Ramos (cell line): ENCODE data around the gene ELOVL5.
"Not testable (repeated sequence)": the region's sequence is repeated elsewhere in the genome, so short reads cannot be mapped to it uniquely, and the experiment has no call there.

Source experiments
- in situ Hi-C: fragments of 300-500 bp; cut with MboI; formaldehyde crosslinking; loops from one replicate; pipeline ENCODE4 v1.14.3; 2022; ENCODE audit warnings: low sequenced_read_pairs; ENCODE audit not compliant: unreplicated experiment

The ELOVL5 gene

DNA sequence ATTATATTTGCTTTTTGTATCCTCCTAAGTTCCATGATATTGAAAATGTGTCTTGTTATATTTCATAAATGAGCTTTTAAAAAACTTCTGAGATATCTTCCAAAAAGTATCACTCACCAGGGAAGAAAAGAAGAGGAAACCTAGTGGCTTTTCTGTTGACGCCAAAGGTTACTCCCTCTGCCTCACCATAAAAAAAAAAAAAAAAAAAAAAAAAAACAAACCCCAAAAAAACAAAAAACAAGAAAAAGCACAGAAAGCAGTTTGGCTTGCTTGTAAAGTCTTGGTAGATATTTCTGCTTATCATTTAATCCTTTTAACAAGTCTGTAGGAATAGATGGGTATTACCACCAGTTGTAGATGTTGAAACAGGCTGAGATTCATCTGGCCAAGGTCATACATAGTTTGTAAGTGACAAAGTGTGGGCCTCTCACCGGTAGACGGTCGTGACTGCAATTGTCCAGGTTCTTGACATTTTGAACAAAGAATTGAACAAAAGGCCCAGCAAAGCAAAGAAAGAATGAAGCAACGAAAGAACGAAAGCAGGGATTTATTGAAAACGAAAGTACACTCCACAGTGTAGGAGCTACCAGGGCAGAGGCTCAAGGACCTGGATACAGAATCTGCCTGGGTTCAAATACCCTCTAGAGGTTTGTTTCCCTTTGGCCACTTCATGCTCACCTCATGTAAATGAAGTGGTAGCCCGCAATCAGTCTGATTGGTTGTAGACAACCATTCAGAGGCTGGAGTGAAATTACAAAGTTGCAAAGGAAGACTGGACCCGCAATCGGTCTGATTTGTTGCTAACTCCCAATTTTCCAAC is 11.6 kb upstream of the ELOVL5 start:
- in situ Hi-C loops: no loop called here

- in situ Hi-C loops: no loop called here
Measured at GRCh38 chr6:53359843-53360092, 11.0 kb upstream of the ELOVL5 start.

- in situ Hi-C loops: no loop called here
Measured at GRCh38 chr6:53359095-53359842, 10.5 kb upstream of the ELOVL5 start.

GRCh38 chr6:53358440-53359094 is 9.8 kb upstream of the ELOVL5 start:
- in situ Hi-C loops: no loop called here

GRCh38 chr6:53357576-53358360 is 9.0 kb upstream of the ELOVL5 start:
- in situ Hi-C loops: no loop called here

DNA sequence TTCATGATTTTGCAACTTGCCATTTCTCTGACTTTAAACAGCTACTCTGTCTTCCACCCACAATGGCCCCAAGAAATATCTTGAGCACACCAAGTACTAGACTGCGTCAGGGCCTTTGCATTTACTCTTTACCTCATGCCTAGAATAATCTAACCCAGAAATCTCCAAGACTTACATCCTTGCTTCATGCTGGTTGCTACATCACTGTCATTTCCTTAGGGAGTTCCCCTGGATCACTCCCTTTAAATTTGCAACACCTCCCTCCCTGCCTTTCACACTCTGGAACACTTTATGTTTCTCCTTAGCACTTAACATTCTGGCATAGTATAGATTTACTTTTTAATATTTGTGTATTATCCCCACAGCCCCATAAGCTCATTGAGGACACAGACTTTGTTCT is 4.9 kb upstream of the ELOVL5 start:
- in situ Hi-C loops: no loop called here

DNA sequence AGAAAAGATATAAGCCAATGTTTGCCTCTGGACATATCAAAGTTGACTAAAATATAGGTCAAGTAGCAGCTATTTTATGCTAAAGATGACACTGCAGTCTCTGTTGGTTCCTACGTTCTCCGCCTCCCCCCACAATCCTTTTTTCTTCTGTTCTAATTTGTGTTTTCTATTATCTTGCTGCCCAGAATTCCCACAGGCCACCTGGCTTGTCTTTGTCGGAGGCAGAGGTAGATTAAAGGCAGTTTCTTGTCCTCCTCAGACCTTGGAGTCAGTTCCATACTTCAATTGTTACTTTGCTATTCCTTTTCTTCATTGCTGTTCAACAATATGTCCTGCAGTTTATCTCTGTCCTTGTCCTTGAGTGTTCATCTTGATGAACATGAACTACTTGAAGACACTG is 3.6 kb upstream of the ELOVL5 start:
- in situ Hi-C loops: no loop called here

GRCh38 chr6:53349209-53349693 is 501 bp upstream of the ELOVL5 start:
- in situ Hi-C loops: no loop called here

- in situ Hi-C loops: no loop called here
Measured at GRCh38 chr6:53347921-53348370, 804 bp downstream of the ELOVL5 start.

DNA sequence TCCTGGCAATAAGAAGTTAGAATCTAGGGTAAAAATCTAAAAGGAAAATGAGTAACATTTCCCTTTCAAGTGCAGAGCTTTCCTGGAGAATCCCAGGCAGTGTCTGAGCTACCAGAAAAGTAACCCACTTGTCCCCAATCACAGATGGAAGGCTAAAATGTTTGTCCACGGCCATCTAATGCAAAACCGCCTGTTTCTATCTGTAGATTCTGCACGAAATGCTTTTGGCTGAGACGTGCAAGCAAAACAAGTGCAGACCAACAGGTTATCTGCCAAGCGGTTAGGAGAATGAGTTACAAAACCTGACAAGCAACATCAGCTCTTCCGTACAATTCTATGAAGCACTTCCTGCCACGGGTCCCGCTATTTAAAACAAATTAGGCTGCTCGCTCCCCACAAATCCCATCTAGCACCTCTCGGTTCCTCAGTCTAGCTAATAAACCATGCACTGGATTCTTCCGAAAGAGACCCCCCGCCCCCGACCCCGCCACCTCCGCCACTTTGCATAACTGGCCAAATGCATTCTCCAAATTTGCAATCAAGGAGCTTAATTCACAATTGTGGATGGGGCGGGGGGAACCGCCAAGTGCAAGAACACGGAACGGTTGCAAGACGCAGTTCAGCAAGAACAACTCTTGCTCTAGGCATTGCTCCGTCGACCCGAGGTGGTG is 1.4 kb downstream of the ELOVL5 start:
- in situ Hi-C loops: no loop called here

DNA sequence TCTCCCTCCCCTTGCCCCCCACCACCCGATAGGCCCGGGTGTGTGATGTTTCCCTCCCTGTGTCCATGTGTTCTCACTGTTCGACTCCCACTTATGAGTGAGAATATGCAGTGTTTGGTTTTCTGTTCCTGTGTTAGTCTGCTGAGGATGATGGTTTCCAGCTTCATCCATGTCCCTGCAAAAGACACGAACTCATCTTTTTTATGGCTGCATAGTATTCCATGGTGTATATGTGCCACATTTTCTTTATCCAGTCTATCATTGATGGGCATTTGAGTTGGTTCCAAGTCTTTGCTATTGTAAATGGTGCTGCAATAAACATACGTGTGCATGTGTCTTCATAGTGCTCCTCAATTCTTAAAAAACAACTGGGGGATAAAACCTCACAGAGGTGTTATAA is 2.7 kb downstream of the ELOVL5 start:
- in situ Hi-C loops: not testable (repeated sequence)

DNA sequence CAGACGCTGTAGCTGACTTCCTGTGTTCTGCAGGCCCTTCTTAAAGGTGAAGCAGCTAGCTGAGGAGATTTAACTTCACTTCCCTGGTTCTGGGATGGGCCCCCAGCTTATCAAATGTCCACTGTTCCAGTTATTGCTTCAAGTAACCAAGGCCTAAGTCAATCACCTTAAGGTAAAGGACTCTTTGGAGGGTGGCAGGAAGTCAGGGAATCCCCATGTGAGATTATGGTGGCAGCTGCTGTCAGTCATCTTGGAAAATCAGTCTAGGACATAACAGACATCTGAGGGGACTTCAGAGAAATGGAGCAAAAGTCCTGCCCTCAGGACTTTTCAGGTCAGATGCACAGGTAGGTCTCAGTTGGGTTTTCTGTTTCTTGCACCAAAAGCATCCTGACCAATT is 3.8 kb downstream of the ELOVL5 start:
- in situ Hi-C loops: no loop called here

DNA sequence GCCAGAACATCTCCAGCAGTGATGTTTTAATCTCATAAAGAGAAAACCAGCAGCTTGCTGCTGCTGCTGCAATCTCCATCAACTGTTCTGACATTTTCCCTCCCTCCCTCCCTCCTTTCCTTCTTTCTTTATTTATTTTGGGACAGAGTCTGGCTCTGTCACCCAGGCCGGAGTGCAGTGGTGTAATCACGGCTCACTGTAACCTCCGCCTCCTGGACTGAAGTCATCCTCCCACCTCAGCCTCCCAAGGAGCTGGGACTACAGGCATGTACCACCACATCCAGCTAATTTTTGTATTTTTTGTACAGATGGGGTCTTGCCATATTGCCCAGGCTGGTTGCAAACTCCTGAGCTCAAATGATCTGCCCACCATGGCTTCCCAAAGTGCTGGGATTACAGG is 5.7 kb downstream of the ELOVL5 start:
- in situ Hi-C loops: no loop called here

- in situ Hi-C loops: no loop called here
Measured at GRCh38 chr6:53342217-53342616, 6.5 kb downstream of the ELOVL5 start.

- in situ Hi-C loops: no loop called here
Measured at GRCh38 chr6:53340536-53340935, 8.2 kb downstream of the ELOVL5 start.

DNA sequence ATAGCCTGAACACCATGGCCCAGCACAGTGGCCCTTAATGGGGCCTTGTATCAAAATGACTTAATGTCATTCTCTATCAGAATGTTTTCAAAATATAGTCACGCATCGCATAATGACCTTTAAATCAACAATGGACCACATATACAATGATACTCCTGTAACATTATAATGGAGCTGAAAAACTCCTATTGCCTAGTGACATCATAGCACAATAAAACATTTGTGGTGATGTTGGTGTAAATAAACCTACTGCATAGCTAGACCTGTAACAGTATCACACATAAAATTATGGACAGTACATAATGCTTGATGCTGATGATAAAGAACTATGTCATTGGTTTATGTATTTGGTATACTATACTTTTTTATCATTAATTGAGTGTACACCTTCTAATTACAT is 9.3 kb downstream of the ELOVL5 start:
- in situ Hi-C loops: no loop called here

- in situ Hi-C loops: no loop called here
Measured at GRCh38 chr6:53338304-53338703, 10.4 kb downstream of the ELOVL5 start.

GRCh38 chr6:53336070-53336469 is 12.7 kb downstream of the ELOVL5 start:
- in situ Hi-C loops: no loop called here

DNA sequence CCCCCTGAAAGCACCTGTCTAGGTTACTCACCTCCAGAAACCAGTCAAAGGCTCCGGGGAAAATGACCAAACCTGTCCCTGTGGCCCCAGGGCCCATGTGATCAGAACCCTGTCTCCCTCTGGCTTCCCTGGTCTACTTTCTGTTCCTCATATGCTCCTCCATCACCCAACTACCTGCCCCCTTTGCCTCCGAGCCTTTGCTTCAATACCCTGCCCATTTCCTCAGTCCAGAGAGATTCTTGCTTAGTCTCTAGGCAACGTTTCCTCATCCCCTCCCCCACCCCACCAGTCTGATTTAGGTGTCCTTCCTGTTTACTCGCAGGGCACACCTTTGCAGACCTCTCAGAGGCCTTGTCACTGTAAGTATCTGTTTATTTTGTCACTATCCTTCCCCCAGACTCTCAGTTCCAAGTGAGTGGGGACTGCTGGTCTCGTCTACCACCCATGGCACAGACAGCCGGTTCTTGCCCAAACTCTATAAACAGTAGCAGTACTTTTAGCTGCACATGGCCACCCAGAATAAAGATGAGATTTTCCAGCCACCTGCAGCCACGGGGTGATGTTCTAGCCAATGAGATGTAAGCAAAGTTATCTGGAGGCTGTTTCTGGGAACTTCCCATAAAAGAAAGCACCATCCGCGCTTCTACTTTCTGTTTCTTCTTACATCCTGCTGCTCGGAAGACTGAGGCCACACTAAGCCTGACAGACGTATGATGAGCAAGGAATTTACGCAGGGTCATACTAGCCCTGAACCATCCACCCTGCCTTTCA is 13.3 kb downstream of the ELOVL5 start:
- in situ Hi-C loops: no loop called here
